Loucy (cell line): ENCODE measurements around the gene SCD5.
A peak's percentile ranks its signal among the peaks of the same experiment; 100 is the strongest.

Experiments
- H2AFZ ChIP-seq: fragments of 200-600 bp; sonication (generic); 2 replicates; pipeline ENCODE4 v1.6.0; 2016; ENCODE audit warnings: antibody characterized with exemption, mild to moderate bottlenecking, low read length, moderate library complexity
- H3F3A ChIP-seq: fragments of 200-600 bp; 2 replicates; pipeline ENCODE4 v1.6.0; 2016; ENCODE audit warnings: antibody characterized with exemption, low read depth, mild to moderate bottlenecking
- H3K27me3 ChIP-seq: fragments of 200-600 bp; sonication (generic); 2 replicates; pipeline ENCODE4 v1.6.1; 2014; ENCODE audit warnings: low read length, mild to moderate bottlenecking; ENCODE audit not compliant: insufficient read depth, poor library complexity, severe bottlenecking
- H3K36me3 ChIP-seq: fragments of 200-600 bp; sonication (generic); 2 replicates; pipeline ENCODE4 v1.6.1; 2016; ENCODE audit warnings: low read length; ENCODE audit not compliant: insufficient read depth
- H3K4me1 ChIP-seq: fragments of 200-600 bp; sonication (generic); 2 replicates; pipeline ENCODE4 v1.5.1; 2014; ENCODE audit warnings: low read length, mild to moderate bottlenecking; ENCODE audit not compliant: insufficient read depth, poor library complexity, severe bottlenecking
- H3K4me2 ChIP-seq: fragments of 200-600 bp; sonication (generic); 2 replicates; pipeline ENCODE4 v1.6.0; 2014; ENCODE audit warnings: antibody characterized with exemption, low read length, low read depth, mild to moderate bottlenecking; ENCODE audit not compliant: poor library complexity, severe bottlenecking
- H3K4me3 ChIP-seq: fragments of 200-600 bp; sonication (generic); 2 replicates; pipeline ENCODE4 v1.5.1; 2014; ENCODE audit warnings: low read length, mild to moderate bottlenecking, mixed read lengths; ENCODE audit not compliant: poor library complexity, severe bottlenecking
- H3K79me2 ChIP-seq: fragments of 200-600 bp; sonication (generic); 2 replicates; pipeline ENCODE4 v1.6.1; 2014; ENCODE audit warnings: low read length; ENCODE audit not compliant: insufficient read depth
- H3K9ac ChIP-seq: fragments of 200-600 bp; sonication (generic); 2 replicates; pipeline ENCODE4 v1.6.0; 2014; ENCODE audit warnings: mild to moderate bottlenecking, low read depth, low read length, moderate library complexity; ENCODE audit not compliant: poor library complexity, severe bottlenecking
- H3K9me2 ChIP-seq: fragments of 200-600 bp; sonication (generic); replicated peaks from 2 replicates; pipeline ENCODE4 v1.6.1; 2016; ENCODE audit warnings: low read depth, low read length, mixed read lengths
- H3K9me3 ChIP-seq: fragments of 200-600 bp; sonication (generic); 2 replicates; pipeline ENCODE4 v1.6.1; 2014; ENCODE audit warnings: mild to moderate bottlenecking, antibody characterized with exemption, low read length, low read depth; ENCODE audit not compliant: insufficient read depth
- H4K20me1 ChIP-seq: fragments of 200-600 bp; sonication (generic); 2 replicates; pipeline ENCODE4 v1.6.0; 2014; ENCODE audit warnings: antibody characterized with exemption, low read length, mild to moderate bottlenecking; ENCODE audit not compliant: insufficient read depth, poor library complexity, severe bottlenecking
- EZH2phosphoT487 ChIP-seq: fragments of 200-600 bp; IDR thresholded peaks from 2 replicates; pipeline ENCODE4 v1.6.1; 2018; ENCODE audit warnings: antibody characterized with exemption, mild to moderate bottlenecking, moderate library complexity, borderline replicate concordance
- TF ChIP-seq, protein P1 (sequence below): fragments of 200-600 bp; sonication (generic); conservative IDR thresholded peaks from 2 replicates; pipeline ENCODE4 v1.5.1; 2014; ENCODE audit warnings: mild to moderate bottlenecking, antibody characterized with exemption, low read length

SCD5 gene

DNA sequence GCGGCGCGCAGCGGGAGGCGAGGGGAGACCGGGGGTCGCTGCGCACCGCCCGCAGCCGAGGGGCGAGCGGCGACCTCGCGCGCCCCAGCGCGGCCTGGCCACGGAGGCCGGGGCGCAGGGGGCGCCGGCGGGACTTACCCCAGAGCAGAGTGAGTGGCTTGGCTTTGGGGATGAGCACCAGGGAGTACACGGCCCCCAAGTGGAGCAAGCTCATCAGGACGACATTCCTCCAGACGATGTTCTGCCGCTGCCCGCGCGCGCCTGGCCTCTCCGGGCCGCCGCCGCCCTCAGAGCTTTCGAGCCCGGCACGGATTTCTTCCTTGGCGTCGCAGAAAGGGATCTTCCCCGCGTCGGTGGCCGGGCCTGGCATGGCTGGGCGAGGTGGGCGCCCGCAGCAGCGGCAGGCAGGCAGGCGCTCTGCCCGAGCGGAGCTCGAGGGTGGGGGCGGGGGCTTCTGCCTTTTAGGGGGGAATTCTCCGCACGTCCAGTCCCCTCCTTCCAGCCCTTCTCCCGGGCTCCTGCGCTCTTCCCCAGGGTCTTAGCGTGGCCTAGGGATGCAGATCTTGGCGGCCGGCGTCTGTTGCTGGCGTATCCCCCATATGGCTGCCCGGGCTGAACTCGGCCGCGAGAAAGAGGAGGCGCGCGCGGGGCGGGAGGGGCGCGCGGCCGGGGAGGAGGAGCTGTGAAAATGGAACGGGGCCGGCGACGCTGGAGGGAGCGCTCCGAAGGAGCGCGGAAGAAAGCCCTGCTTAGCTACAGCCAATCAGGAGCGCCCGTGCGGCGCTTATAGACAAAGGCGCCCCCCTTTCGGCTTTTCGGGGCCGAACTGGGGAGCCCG is at the start of gene SCD5:
Gene SCD5 (minus strand): TSS at position 629 of the 838 bp plus-strand sequence. CDS start 259 bp downstream, at position 370.
- Histone ChIP-seq H2AFZ (peak within 1 kb of the TSS; percentile 95), H3K9ac (peak within 1 kb of the TSS; percentile 78), H3K36me3 (no peaks in the 10 kb centered on the region), H3K9me3 (no peaks in the 10 kb centered on the region), H3F3A (no peaks in the 10 kb centered on the region), H3K4me2 (peak within 1 kb of the TSS; percentile 87), H3K4me3 (peak within 1 kb of the TSS; percentile 88), H3K9me2 (no peaks in the 10 kb centered on the region), H3K4me1 (peaks cover 38% of the 10 kb centered on the region), H3K27me3 (no peaks in the 10 kb centered on the region), H4K20me1 (peaks cover 15% of the 10 kb centered on the region), H3K79me2 (peaks cover 35% of the 10 kb centered on the region)
- TF ChIP-seq, protein P1, sequence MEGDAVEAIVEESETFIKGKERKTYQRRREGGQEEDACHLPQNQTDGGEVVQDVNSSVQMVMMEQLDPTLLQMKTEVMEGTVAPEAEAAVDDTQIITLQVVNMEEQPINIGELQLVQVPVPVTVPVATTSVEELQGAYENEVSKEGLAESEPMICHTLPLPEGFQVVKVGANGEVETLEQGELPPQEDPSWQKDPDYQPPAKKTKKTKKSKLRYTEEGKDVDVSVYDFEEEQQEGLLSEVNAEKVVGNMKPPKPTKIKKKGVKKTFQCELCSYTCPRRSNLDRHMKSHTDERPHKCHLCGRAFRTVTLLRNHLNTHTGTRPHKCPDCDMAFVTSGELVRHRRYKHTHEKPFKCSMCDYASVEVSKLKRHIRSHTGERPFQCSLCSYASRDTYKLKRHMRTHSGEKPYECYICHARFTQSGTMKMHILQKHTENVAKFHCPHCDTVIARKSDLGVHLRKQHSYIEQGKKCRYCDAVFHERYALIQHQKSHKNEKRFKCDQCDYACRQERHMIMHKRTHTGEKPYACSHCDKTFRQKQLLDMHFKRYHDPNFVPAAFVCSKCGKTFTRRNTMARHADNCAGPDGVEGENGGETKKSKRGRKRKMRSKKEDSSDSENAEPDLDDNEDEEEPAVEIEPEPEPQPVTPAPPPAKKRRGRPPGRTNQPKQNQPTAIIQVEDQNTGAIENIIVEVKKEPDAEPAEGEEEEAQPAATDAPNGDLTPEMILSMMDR: no peak
- TF ChIP-seq EZH2phosphoT487: no peak

DNA sequence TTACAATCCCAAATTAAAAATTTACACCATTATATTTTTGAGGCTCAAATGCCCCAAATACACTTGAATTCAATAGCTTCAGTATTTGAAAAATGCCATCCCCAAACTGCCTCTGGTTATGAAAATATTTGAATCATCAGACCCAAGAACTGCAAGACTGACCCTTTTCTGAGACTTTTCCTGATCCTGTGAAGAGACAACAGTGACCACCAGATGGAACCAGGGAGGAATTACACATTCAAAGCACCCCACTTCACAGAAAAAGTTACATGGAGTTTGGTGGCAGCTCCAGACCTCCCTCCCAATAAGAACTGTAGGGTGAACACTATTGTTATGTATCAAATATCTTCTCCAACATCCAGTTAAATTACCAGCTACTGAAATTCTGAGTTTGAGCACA is 44.0 kb upstream of the SCD5 start:
- Histone ChIP-seq H4K20me1 (no peaks in the 10 kb centered on the region), H3K4me3 (no peak overlapping the region), H3K9me2 (no peaks in the 10 kb centered on the region), H3K4me2 (no peak overlapping the region), H3K9me3 (no peaks in the 10 kb centered on the region), H3K4me1 (no peaks in the 10 kb centered on the region), H3F3A (no peaks in the 10 kb centered on the region), H3K27me3 (no peaks in the 10 kb centered on the region), H3K79me2 (no peaks in the 10 kb centered on the region), H3K36me3 (peaks cover 62% of the 10 kb centered on the region), H3K9ac (no peak overlapping the region), H2AFZ (no peak overlapping the region)
- TF ChIP-seq, protein P1: peak; percentile 49
- no peak for TF ChIP-seq EZH2phosphoT487

DNA sequence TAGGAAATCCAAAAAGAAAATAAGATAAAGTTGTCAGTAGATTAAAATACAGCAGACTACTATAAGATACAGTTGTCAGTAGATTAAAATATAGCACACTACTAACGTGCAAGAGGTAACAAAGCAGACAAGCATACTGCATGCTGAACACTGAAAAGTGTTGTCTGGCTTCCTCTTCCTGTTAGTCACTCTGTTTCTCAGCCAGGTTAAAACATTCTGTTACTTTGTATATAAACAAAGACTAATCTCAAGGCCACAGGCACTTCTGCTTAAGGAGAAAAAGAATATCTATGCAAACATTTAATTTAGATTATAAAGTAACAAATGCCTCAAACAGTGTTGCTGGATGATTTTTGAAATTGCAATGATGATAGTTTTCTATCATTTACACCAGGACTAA is 41.0 kb upstream of the SCD5 start:
- no peaks in the 10 kb centered on the region for H3K27me3 ChIP-seq
- TF ChIP-seq, protein P1: no peak
- TF ChIP-seq EZH2phosphoT487: no peak
- H3K4me1 ChIP-seq: no peaks in the 10 kb centered on the region
- no peak overlapping the region for H3K4me3 ChIP-seq
- peaks cover 49% of the 10 kb centered on the region for H3K36me3 ChIP-seq
- H3K79me2 ChIP-seq: no peaks in the 10 kb centered on the region
- no peak overlapping the region for H2AFZ ChIP-seq
- H4K20me1 ChIP-seq: no peaks in the 10 kb centered on the region
- H3K9me3 ChIP-seq: no peaks in the 10 kb centered on the region
- no peaks in the 10 kb centered on the region for H3F3A ChIP-seq
- no peak overlapping the region for H3K4me2 ChIP-seq
- no peaks in the 10 kb centered on the region for H3K9me2 ChIP-seq
- no peak overlapping the region for H3K9ac ChIP-seq
